ENCODE measurements around the gene MIER2.

MIER2 gene

DNA sequence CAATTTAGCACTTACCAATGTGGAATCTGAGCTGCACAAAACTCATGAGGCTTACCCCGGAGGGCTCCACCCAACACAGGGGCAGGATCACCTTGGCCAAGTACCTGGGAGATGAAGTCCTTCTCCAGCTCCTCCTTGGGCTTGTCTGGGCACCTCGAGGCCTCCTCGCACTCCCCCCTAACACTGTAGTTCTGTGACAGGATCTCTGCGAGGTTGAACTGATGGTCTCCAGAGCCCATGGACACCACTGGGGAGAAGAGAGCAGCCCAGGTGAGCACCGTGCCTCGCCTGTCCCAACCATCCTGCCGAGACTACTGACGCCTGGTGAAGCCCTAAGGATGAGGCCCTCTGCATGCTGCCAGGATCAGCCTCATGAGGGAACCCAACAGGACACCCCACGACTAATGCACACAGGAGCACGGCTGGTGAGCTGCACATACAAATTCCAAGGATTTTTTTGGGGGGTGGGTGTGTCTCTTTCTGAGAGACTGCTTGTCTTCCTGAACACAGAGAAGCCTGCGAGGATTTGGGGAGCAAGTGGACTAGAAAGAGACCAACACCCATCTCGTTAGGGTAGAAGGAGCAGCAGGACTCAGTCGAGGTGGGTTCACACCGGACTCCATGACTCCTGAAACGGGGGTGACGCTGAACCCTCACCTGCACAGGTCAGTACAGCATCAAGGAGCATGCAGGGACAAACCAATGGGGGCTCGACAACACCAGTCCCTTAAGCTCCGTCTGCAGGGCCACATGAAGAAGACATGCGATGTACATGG, 10.1 kb downstream of the MIER2 start:
- H3K4me1 ChIP-seq (ENCODE audit: control insufficient read depth, insufficient read depth, low read length): no peaks in the 10 kb centered on the region
- ChIA-PET CTCF (no interaction called here), POLR2A (no interaction called here)
- H3K9me3 ChIP-seq (ENCODE audit: control insufficient read depth, insufficient read depth, low read depth, low read length): no peaks in the 10 kb centered on the region
- no peak overlapping the region for H3K4me3 ChIP-seq (ENCODE audit: low read depth, low read length)
- peaks cover 17 to 47% of the 10 kb centered on the region in 2 experiments; a peak in 2 of 3 replicates for H3K36me3 ChIP-seq (ENCODE audit: control insufficient read depth in 2 of 2, insufficient read depth in 1 of 2, low read length in 2 of 2)
- TF ChIP-seq ZNF140 (tag by site-specific recombination; IDR thresholded peaks at IDR 0.05) (no peak), ZNF768 (tag by site-specific recombination; IDR thresholded peaks at IDR 0.05) (no peak), ZNF354C (tag by site-specific recombination; IDR thresholded peaks at IDR 0.05; ENCODE audit: borderline replicate concordance, low read depth) (no peak), ZNF624 (tag by site-specific recombination; IDR thresholded peaks at IDR 0.05) (no peak), ZNF391 (tag by site-specific recombination; IDR thresholded peaks at IDR 0.05; ENCODE audit: borderline replicate concordance, low read depth) (no peak), SCRT2 (tag by site-specific recombination; IDR thresholded peaks at IDR 0.05) (no peak), ZNF548 (tag by site-specific recombination; IDR thresholded peaks at IDR 0.05) (no peak), PRDM4 (tag by site-specific recombination; IDR thresholded peaks at IDR 0.05) (no peak), KLF10 (tag by site-specific recombination; IDR thresholded peaks at IDR 0.05) (no peak), GFI1B (tag by site-specific recombination; IDR thresholded peaks at IDR 0.05) (no peak), ZNF555 (tag by site-specific recombination; conservative IDR thresholded peaks at IDR 0.05) (no peak), ZNF585B (tag by site-specific recombination; IDR thresholded peaks at IDR 0.05) (no peak)
- no peak overlapping the region for H3K27ac ChIP-seq (ENCODE audit: extremely low read depth, low read depth, low read length)

DNA sequence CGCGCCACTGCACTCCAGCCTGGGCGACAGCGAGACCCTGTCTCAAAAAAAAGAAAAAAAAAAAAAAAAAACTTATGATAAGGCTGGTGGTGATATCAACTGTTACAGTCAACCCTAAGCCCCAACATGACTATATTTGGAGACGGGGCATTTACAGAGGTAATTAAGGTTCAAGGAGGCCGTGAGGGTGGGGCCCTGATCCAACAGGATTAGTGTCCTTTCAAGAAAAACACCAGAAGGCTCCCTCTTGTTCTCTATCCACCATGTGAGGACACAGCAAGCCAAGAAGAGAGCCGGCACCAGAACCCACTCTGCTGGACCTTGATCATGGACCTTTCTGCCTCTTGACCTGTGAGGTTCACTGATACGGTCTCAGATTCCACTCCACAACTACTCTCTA, 14.1 kb downstream of the MIER2 start:
- Histone ChIP-seq H3K9me3 (ENCODE audit: control insufficient read depth, insufficient read depth, low read depth, low read length) (no peaks in the 10 kb centered on the region), H3K4me1 (ENCODE audit: control insufficient read depth, insufficient read depth, low read length) (no peaks in the 10 kb centered on the region), H3K27ac (ENCODE audit: extremely low read depth, low read depth, low read length) (no peak overlapping the region), H3K36me3 (ENCODE audit: control insufficient read depth in 2 of 2, insufficient read depth in 1 of 2, low read length in 2 of 2) (peaks cover 23 to 78% of the 10 kb centered on the region in 2 experiments; a peak in 2 of 3 replicates), H3K4me3 (ENCODE audit: low read depth, low read length) (no peak overlapping the region)
- ChIA-PET POLR2A (no interaction called here), CTCF (no interaction called here)
- TF ChIP-seq RBAK (tag by site-specific recombination; IDR thresholded peaks at IDR 0.05): no peak
- TF ChIP-seq, protein P1, sequence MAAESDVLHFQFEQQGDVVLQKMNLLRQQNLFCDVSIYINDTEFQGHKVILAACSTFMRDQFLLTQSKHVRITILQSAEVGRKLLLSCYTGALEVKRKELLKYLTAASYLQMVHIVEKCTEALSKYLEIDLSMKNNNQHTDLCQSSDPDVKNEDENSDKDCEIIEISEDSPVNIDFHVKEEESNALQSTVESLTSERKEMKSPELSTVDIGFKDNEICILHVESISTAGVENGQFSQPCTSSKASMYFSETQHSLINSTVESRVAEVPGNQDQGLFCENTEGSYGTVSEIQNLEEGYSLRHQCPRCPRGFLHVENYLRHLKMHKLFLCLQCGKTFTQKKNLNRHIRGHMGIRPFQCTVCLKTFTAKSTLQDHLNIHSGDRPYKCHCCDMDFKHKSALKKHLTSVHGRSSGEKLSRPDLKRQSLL (tag by site-specific recombination; IDR thresholded peaks at IDR 0.05): no peak
- no peak for TF ChIP-seq ZNF324 (tag by site-specific recombination; IDR thresholded peaks at IDR 0.05)
- no peak for TF ChIP-seq ZNF747 (tag by site-specific recombination; IDR thresholded peaks at IDR 0.05)
- TF ChIP-seq ZFP37 (tag by site-specific recombination; IDR thresholded peaks at IDR 0.05): no peak
- TF ChIP-seq TCF7L2 (IDR thresholded peaks at IDR 0.05; ENCODE audit: borderline replicate concordance, low read depth, low read length): no peak
- TF ChIP-seq ZFHX2 (tag by site-specific recombination; conservative IDR thresholded peaks at IDR 0.05): no peak
- TF ChIP-seq ZNF549 (tag by site-specific recombination; IDR thresholded peaks at IDR 0.05): no peak
- TF ChIP-seq AEBP2 (tag by site-specific recombination; IDR thresholded peaks at IDR 0.05; ENCODE audit: borderline replicate concordance): no peak
- no peak for TF ChIP-seq HOXA7 (CRISPR knock-in tag; IDR thresholded peaks at IDR 0.05; ENCODE audit: borderline replicate concordance)
- TF ChIP-seq ZNF670 (tag by site-specific recombination; IDR thresholded peaks at IDR 0.05; ENCODE audit: low read depth): no peak
- TF ChIP-seq ZNF514 (tag by site-specific recombination; IDR thresholded peaks at IDR 0.05): no peak
- TF ChIP-seq, protein P2, sequence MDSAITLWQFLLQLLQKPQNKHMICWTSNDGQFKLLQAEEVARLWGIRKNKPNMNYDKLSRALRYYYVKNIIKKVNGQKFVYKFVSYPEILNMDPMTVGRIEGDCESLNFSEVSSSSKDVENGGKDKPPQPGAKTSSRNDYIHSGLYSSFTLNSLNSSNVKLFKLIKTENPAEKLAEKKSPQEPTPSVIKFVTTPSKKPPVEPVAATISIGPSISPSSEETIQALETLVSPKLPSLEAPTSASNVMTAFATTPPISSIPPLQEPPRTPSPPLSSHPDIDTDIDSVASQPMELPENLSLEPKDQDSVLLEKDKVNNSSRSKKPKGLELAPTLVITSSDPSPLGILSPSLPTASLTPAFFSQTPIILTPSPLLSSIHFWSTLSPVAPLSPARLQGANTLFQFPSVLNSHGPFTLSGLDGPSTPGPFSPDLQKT (IDR thresholded peaks at IDR 0.05; ENCODE audit: borderline replicate concordance, low read depth, low read length): no peak
- no peak for TF ChIP-seq ZNF175 (tag by site-specific recombination; IDR thresholded peaks at IDR 0.05)
- no peak for TF ChIP-seq ZXDB (tag by site-specific recombination; IDR thresholded peaks at IDR 0.05)
- TF ChIP-seq, protein P3, sequence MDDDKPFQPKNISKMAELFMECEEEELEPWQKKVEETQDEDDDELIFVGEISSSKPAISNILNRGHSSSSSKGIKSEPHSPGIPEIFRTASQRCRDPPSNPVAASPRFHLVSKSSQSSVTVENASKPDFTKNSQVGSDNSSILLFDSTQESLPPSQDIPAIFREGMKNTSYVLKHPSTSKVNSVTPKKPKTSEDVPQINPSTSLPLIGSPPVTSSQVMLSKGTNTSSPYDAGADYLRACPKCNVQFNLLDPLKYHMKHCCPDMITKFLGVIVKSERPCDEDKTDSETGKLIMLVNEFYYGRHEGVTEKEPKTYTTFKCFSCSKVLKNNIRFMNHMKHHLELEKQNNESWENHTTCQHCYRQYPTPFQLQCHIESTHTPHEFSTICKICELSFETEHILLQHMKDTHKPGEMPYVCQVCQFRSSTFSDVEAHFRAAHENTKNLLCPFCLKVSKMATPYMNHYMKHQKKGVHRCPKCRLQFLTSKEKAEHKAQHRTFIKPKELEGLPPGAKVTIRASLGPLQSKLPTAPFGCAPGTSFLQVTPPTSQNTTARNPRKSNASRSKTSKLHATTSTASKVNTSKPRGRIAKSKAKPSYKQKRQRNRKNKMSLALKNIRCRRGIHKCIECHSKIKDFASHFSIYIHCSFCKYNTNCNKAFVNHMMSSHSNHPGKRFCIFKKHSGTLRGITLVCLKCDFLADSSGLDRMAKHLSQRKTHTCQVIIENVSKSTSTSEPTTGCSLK (tag by site-specific recombination; IDR thresholded peaks at IDR 0.05): no peak

Data from HEK293 (cell line).